Karpas-422 (cell line): ENCODE data around the gene SIAH1. TPM values are rescaled to one million over a fixed set of nuclear protein-coding genes. Genes with fewer than 3 reads are reported as not detected.
A peak's percentile ranks its signal among the peaks of the same experiment; 100 is the strongest.

Source experiments
- DNase-seq: peaks from one replicate; pipeline ENCODE4 v3.0.0-alpha.2; 2015
- H2AFZ ChIP-seq: fragments of 200-600 bp; sonication (generic); 2 replicates; pipeline ENCODE4 v1.6.1; 2014; ENCODE audit warnings: antibody characterized with exemption, low read length, mixed read lengths
- H3K27ac ChIP-seq: fragments of 200-600 bp; sonication (generic); 2 replicates; pipeline ENCODE4 v1.5.1; 2014; ENCODE audit warnings: mild to moderate bottlenecking, low read length, moderate library complexity
- H3K27me3 ChIP-seq: fragments of 200-600 bp; sonication (generic); 2 replicates; pipeline ENCODE4 v1.6.1; 2014; ENCODE audit warnings: low read length, mixed read lengths
- H3K36me3 ChIP-seq: fragments of 200-600 bp; sonication (generic); 2 replicates; pipeline ENCODE4 v1.6.1; 2014; ENCODE audit warnings: low read length, mixed read lengths; ENCODE audit not compliant: insufficient read depth
- H3K4me1 ChIP-seq: fragments of 200-600 bp; sonication (generic); 2 replicates; pipeline ENCODE4 v1.6.1; 2014; ENCODE audit warnings: mild to moderate bottlenecking, low read length, mixed read lengths
- H3K4me2 ChIP-seq: fragments of 200-600 bp; sonication (generic); 2 replicates; pipeline ENCODE4 v1.6.1; 2014; ENCODE audit warnings: low read length, low read depth, mild to moderate bottlenecking; ENCODE audit not compliant: poor library complexity, severe bottlenecking
- H3K4me3 ChIP-seq: fragments of 200-600 bp; sonication (generic); 2 replicates; pipeline ENCODE4 v1.5.1; 2014; ENCODE audit warnings: mild to moderate bottlenecking, antibody characterized with exemption, low read length, mixed read lengths
- H3K79me2 ChIP-seq: fragments of 200-600 bp; sonication (generic); 2 replicates; pipeline ENCODE4 v1.6.1; 2014; ENCODE audit warnings: mild to moderate bottlenecking, low read length, mixed read lengths
- H3K9ac ChIP-seq: fragments of 200-600 bp; sonication (generic); 2 replicates; pipeline ENCODE4 v1.6.0; 2014; ENCODE audit warnings: low read length
- H3K9me2 ChIP-seq: fragments of 200-600 bp; sonication (generic), shearing (Covaris generic); replicated peaks from 2 replicates; pipeline ENCODE4 v1.6.0; 2014; ENCODE audit warnings: mild to moderate bottlenecking, low read length, moderate library complexity; ENCODE audit not compliant: insufficient read depth
- H3K9me3 ChIP-seq: fragments of 300-700, 200-600 bp; sonication (generic); 2 replicates; pipeline ENCODE4 v1.6.1; 2014; ENCODE audit warnings: low read length, mixed read lengths
- H4K20me1 ChIP-seq: fragments of 200-600 bp; sonication (generic); 2 replicates; pipeline ENCODE4 v1.6.1; 2014; ENCODE audit warnings: mild to moderate bottlenecking, antibody characterized with exemption, low read length, low read depth; ENCODE audit not compliant: insufficient read depth
- total RNA-seq: library from RNA; depleted of rRNA; stranded (reverse); fragments of >200 nt; shearing (Covaris generic); gene quantifications from 2 replicates; pipeline ENCODE4 v1.2.3, GENCODE V29; 2014; ENCODE audit warnings: low replicate concordance; rRNA removed

Gene SIAH1, protein sequence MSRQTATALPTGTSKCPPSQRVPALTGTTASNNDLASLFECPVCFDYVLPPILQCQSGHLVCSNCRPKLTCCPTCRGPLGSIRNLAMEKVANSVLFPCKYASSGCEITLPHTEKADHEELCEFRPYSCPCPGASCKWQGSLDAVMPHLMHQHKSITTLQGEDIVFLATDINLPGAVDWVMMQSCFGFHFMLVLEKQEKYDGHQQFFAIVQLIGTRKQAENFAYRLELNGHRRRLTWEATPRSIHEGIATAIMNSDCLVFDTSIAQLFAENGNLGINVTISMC
- total RNA-seq = 9.3 and 12.2 TPM in 2 replicates

DNA sequence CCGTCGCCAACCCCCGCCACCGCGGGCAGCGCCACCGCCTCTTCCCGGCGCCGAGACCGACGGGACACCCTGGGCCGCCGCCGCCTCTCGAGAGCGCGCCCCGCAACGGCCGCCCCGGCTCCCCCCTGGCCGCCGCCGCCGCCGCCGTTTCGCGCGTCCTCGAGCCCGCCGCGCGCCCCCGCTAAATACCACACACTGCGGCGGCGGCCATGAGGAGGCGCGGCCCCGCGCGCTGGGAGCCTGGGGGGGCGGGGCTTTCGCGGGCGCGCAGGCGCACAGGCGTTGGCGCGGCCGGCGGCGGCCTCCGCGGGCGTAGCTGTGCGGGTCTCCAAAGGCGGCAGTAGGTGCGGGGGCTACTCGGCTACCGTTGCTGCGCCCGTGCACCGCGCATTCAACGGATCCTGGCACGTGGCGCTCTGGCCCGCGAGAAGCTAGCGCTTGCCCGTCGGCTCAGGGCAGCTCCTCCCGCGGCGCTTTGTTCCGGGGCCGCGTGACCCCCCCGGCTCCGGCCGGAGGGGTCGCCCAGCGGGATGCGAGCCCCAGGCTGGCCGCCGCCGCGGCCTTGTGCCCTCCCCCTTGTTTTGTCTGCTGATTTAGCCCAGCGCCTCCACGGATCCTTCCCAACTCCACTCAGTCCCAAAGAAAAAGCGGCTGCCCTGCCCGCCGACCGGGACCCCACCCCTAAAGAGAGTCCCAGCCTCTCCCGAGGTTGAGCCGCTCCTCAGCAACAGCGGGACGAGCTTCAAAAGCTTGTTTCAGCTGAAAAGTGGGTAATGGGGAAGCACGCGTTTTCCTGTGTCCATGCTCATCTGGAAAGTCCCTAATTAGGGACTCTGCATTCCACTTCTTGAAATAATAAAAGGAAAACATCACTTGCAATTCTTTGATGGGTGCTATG is at the start of gene SIAH1:
Gene SIAH1, minus strand, starts transcription at position 161 of the 898 bp plus-strand sequence. CDS start 22,985 bp downstream, outside the sequence.
- Histone ChIP-seq H3K79me2 (peaks cover 36% of the 10 kb centered on the region), H3K27me3 (no peaks in the 10 kb centered on the region), H3K9me3 (no peaks in the 10 kb centered on the region), H4K20me1 (peaks cover 35% of the 10 kb centered on the region), H3K9ac (peak within 1 kb of the TSS; percentile 86), H3K36me3 (no peaks in the 10 kb centered on the region), H3K4me3 (peak within 1 kb of the TSS; percentile 81), H2AFZ (peak within 1 kb of the TSS; percentile 92), H3K27ac (no peak within 1 kb of the TSS), H3K4me1 (peaks cover 16% of the 10 kb centered on the region), H3K4me2 (peak within 1 kb of the TSS; percentile 94), H3K9me2 (no peaks in the 10 kb centered on the region)
- peak; percentile 93 for DNase-seq

GRCh38 chr16:48434653-48435317 is 49.6 kb upstream of the SIAH1 start:
- Histone ChIP-seq H3K4me3 (no peak overlapping the region), H3K79me2 (no peaks in the 10 kb centered on the region), H2AFZ (0 out of 2 replicates have a peak overlapping the region, but pooled peaks have one; percentile 20), H3K9ac (no peak overlapping the region), H3K9me3 (no peaks in the 10 kb centered on the region), H3K9me2 (no peaks in the 10 kb centered on the region), H3K36me3 (no peaks in the 10 kb centered on the region), H3K27ac (no peak overlapping the region), H3K4me2 (no peak overlapping the region), H3K4me1 (peaks cover 20% of the 10 kb centered on the region), H3K27me3 (no peaks in the 10 kb centered on the region), H4K20me1 (no peaks in the 10 kb centered on the region)
- DNase-seq = no peak

- no peaks in the 10 kb centered on the region for H3K27me3 ChIP-seq
- H3K27ac ChIP-seq = no peak overlapping the region
- peaks cover 20% of the 10 kb centered on the region for H3K4me1 ChIP-seq
- H4K20me1 ChIP-seq = no peaks in the 10 kb centered on the region
- no peak overlapping the region for H3K4me2 ChIP-seq
- no peak overlapping the region for H3K4me3 ChIP-seq
- no peak overlapping the region for H2AFZ ChIP-seq
- no peaks in the 10 kb centered on the region for H3K9me2 ChIP-seq
- H3K9me3 ChIP-seq = no peaks in the 10 kb centered on the region
- no peaks in the 10 kb centered on the region for H3K36me3 ChIP-seq
- H3K9ac ChIP-seq = no peak overlapping the region
- no peaks in the 10 kb centered on the region for H3K79me2 ChIP-seq
- DNase-seq = no peak
Observed at GRCh38 chr16:48433850-48434530, 48.8 kb upstream of the SIAH1 start.

- peaks cover 20% of the 10 kb centered on the region for H3K4me1 ChIP-seq
- no peaks in the 10 kb centered on the region for H3K79me2 ChIP-seq
- no peak for DNase-seq
- no peak overlapping the region for H3K4me3 ChIP-seq
- H3K9me3 ChIP-seq = no peaks in the 10 kb centered on the region
- H3K9ac ChIP-seq = no peak overlapping the region
- no peak overlapping the region for H3K4me2 ChIP-seq
- no peaks in the 10 kb centered on the region for H3K27me3 ChIP-seq
- H3K9me2 ChIP-seq = no peaks in the 10 kb centered on the region
- H3K36me3 ChIP-seq = no peaks in the 10 kb centered on the region
- no peaks in the 10 kb centered on the region for H4K20me1 ChIP-seq
- no peak overlapping the region for H2AFZ ChIP-seq
- no peak overlapping the region for H3K27ac ChIP-seq
Observed at GRCh38 chr16:48433116-48433849, 48.1 kb upstream of the SIAH1 start.

DNA sequence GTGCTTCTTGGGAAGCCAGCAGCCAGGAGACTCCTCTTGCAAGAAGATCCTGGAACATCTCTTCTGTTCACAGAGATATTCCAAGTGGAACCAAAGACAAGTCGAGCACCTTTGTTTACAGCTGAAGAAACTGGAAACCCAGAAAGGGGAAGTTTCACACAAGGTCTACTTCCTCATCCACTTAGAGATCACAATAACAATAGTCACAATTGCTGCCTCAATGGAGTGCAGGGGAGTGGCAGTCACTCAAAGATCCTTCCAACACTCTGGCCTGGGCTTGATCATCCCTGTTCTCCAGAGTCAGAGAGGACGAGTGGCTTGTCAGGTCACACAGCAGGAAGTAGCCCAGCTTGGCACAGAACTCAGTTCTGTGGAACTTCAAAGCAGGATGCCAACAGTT is 46.9 kb upstream of the SIAH1 start:
- Histone ChIP-seq H3K36me3 (no peaks in the 10 kb centered on the region), H3K4me3 (no peak overlapping the region), H3K79me2 (no peaks in the 10 kb centered on the region), H3K27me3 (no peaks in the 10 kb centered on the region), H3K4me1 (peaks cover 20% of the 10 kb centered on the region), H4K20me1 (no peaks in the 10 kb centered on the region), H3K4me2 (peak overlapping the region; percentile 31), H3K9me3 (no peaks in the 10 kb centered on the region), H3K9me2 (no peaks in the 10 kb centered on the region), H3K9ac (no peak overlapping the region), H2AFZ (peak overlapping the region; percentile 80), H3K27ac (no peak overlapping the region)
- peak; percentile 70 for DNase-seq

DNA sequence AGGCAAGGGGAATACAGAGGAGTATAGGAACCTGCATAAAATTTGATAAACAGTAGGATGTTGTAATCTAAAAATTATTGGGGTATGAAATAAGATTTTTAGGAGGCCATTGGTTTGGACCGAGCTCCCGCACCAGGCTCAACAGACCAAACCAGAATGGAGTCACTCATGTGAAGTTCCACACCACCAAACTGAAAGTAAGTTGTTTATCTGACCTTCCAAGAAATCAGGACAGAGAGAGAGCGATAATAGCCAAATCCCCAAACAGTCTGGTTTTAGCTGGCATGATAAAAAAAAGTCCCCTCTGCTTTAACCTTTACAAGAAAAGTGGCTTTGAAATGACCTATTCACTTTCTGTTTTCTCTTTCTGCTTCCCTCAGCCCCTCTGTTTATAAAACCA is 45.7 kb upstream of the SIAH1 start:
- Histone ChIP-seq H3K36me3 (no peaks in the 10 kb centered on the region), H3K27ac (no peak overlapping the region), H2AFZ (no peak overlapping the region), H3K9me3 (no peaks in the 10 kb centered on the region), H3K9me2 (no peaks in the 10 kb centered on the region), H3K79me2 (no peaks in the 10 kb centered on the region), H3K4me2 (no peak overlapping the region), H3K4me3 (no peak overlapping the region), H4K20me1 (no peaks in the 10 kb centered on the region), H3K27me3 (no peaks in the 10 kb centered on the region), H3K4me1 (peaks cover 29% of the 10 kb centered on the region), H3K9ac (no peak overlapping the region)
- DNase-seq = no peak

- H3K4me2 ChIP-seq = no peak overlapping the region
- no peak overlapping the region for H3K4me3 ChIP-seq
- H3K9me2 ChIP-seq = no peaks in the 10 kb centered on the region
- H2AFZ ChIP-seq = no peak overlapping the region
- H3K9ac ChIP-seq = 0 out of 2 replicates have a peak overlapping the region, but pooled peaks have one; percentile 35
- H3K9me3 ChIP-seq = no peaks in the 10 kb centered on the region
- no peaks in the 10 kb centered on the region for H4K20me1 ChIP-seq
- DNase-seq = no peak
- no peaks in the 10 kb centered on the region for H3K27me3 ChIP-seq
- peaks cover 9% of the 10 kb centered on the region for H3K4me1 ChIP-seq
- no peaks in the 10 kb centered on the region for H3K79me2 ChIP-seq
- no peak overlapping the region for H3K27ac ChIP-seq
- H3K36me3 ChIP-seq = no peaks in the 10 kb centered on the region
Observed at GRCh38 chr16:48426244-48427141, 41.3 kb upstream of the SIAH1 start.
